HL-60/S4 (cell line): ENCODE data around the gene ARL16.

Experiments
- in situ Hi-C: fragments of 300-500 bp; cut with MboI; formaldehyde crosslinking; loops from 2 replicates; pipeline ENCODE4 v1.14.3; 2022; ENCODE audit warnings: low sequenced_read_pairs

The ARL16 gene

DNA sequence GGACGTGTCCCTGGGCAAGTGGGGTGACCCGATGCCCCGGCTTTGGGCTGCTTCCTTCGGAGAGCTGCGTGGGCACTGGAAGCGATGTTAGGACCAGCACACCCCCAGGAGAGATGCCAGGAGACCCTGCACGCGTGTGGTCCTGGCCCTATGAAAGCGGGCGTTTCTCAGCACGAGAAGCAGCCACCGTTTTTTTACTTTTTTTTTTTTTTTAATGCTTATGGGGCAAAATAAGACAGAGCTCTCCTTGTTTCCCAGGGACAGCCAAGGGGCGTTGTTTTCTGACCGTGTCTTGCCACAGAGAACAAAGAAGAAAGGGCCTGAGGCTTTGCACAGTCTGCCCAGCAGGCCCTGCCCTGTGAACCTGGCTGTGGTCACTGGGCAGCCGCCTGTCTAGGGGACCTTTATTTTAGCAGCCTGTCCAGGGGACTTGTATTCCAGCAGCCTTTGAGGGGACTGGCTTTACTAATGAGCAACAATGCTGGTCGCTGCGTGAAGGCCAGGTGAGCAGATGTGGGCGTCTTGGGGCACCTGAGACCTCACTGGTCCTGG is 29.5 kb upstream of the ARL16 start:
- in situ Hi-C loops, result no loop called here

DNA sequence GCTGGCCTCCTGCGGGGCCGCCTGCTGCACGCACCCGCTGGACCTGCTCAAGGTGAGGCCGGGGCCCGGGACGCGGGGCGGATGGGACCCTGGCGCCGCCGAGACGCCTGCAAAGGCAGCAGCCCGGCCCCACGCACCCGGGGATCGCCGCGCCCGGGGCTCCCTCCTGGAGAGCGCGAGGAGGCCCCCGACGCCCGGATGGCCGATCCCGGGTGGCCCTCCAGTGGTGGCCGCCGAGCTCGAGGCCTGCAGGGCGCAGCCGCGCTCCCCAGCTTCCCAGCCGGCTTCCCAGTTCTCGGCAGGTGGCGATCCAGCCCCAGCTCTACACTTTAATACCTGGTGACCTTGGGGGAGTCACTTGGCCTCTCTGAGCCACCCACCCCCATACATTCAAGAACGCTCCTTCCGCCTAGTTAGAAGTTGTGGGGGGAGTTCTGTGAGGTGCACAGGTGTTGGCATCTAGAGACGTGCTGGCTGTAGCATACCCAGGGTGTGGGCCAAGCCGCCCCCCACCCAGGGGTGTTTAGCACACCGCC is 28.9 kb upstream of the ARL16 start:
- in situ Hi-C loops, result no loop called here

DNA sequence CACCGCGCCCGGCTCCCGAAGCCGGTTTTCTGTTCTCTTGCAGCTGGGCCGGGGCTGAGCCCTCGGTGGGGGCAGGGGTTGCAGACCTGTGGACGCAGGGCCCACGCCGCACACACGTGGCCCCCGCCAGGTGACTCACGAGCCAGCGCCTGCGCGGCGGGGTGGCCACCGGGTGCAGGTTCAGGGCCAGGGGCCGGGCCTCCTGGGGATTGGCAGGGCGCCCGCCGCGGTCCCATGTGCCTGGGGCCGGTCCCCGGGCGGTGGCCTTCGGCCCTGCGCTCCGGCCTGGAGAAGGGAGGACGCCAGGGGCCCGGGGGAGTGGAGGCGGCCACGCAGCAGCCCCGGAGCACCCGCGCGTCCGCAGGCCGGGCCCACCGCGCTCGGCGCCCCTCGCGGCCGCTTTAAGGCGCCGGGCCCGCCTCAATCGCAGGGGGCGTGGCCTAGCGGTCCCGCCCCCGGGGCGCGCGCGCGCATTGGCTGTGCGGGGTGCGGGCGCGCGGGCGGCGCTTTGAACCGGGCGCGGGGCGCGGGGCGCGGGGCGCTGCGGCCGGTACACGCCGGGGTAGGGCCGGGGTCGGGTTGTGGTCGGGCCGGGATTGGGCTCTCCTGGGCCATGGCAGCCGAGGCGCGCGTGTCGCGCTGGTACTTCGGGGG is 28.3 kb upstream of the ARL16 start, which contains the start of gene SLC25A10:
TSS of gene SLC25A10 (plus strand) at position 471 of the 654 bp plus-strand sequence. CDS start at position 614, 143 bp downstream.
- in situ Hi-C loops, result no loop called here

DNA sequence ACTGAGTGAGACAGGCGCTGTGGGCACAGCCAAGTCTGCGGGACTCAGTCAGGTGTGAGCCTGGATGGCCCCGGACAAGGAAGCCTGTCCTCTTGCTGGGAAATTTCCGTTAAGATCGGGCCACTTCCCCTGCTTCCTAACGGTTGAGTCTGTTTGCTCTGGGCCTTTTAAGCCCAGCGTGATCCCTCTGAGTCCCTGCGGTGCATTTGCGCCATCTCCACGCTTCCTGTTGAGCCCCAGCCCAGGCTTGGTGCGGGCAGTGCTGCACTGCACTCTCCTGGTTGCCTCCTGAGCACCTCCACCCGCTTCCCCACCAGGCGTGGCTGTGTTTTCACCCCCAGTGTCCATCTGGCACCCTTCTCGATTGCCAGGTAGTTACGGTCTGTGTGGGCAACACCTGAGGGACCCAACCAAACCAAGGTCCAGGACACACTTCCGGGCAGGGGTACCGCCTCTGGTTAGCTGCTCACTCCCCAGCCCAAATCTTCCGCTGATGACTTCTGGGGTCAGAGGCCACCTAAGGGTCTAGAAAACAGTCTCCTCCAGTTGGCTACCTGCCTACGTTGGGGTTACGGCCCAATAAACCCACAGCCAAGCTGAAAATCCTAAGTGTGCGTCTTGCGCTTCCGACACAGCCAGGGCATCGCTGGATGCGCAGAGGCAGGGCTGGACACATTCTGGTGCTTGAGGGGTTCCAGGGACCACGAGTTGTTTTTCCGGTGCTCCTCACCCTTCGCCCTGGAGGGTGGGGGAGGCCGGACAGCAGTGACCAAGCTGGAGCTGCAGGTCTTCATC is 27.1 kb upstream of the ARL16 start:
- in situ Hi-C loops, result no loop called here

DNA sequence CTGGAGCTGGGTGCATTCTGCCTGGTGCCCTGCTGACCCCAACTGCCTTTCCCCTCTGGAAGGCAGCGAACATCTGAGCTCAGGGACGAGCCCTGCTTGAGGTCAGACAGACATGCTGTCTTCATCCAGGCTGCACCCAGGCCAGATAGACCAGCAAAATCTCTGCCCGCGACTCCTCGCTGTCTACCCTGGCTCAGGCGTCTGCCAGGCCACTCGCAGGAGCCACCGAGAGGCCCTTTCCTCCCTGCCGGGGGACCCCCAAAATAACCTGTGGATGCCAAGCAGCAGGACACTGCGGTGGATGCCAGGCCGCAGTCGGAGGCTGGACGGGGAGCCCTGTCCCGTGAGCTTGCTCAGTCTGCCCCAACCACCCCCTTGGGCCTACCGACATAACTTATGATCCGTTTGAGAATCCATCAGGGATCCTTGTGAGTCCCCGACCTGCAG is 25.2 kb upstream of the ARL16 start:
- in situ Hi-C loops, result no loop called here

DNA sequence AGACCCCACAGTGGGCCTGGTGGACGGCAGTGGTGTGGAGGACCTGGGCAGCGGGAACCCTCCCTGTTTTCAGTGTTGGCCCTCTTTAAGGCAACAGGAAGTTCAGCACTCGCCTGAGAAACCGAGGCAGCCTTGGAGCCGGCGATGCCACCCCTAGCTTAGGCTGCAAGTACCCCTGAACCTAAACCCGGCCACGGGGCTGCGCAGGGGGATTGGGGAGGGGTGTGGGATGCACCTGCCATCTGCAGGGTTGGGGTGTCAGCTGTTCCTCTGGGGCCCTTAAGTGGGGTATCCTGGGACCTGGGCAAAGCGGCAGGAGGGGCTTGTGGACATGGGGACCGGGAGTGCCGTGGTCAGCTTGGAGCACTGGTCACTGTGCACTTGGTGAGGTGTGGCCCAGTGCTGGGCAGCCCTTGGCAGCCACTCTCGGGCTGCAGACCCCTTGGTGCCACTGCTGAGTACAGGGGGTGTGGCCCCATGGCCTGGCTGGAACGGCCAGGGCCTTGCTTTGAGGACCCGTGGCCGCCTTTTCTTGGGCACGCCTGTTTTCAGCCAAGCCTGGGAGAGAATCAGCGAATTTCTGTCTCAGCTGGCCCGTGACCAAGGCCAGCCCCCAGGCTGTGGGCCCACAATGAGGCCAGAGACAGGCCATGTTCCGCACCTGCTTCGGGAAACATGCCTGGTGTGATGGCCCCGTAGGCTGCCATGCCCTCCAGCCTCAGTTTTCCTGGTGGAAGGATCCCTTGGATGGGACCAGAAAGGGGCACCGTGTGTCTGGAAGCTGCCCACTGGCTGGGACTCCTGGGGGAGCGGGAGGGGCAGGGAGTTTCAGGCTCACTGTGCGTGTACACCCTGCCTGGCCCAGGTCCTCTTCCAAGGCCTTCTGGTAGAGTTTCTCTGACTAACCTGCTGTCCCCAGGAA is 24.4 kb upstream of the ARL16 start:
- in situ Hi-C loops, result no loop called here

DNA sequence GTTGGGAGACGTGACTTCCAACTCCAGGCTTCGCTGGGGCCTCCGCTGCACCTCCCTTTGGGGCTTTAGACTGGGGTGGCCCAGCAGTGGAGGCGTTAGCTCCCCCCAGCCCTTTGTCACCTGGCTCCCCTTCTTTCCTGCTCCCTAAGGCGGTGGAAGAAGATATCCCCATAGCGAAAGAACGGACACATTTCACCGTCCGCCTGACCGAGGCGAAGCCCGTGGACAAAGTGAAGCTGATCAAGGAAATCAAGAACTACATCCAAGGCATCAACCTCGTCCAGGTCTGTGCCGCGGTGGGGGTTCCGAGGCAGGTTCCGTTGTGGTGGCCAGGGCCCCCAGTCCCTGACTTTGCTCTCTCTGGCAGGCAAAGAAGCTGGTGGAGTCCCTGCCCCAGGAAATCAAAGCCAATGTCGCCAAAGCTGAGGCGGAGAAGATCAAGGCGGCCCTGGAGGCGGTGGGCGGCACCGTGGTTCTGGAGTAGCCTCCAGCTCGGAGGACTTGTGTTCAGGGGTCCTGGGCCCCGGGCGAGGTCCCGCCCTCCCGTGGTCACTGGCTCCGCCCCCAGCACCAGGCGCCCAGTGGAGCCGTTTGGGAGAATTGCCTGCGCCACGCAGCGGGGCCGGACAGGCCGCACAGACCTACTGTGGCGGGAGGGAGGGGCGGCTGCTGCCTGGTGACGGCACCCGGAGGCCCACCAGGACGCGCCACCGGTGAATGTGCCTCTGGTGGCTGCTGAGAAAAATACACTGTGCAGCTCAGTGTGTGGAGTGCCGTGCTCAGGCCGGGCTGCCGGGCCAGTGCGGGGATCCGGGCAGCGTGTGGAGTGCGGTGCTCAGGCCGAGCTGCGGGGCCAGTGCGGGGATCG is 23.4 kb upstream of the ARL16 start:
- in situ Hi-C loops, result no loop called here

DNA sequence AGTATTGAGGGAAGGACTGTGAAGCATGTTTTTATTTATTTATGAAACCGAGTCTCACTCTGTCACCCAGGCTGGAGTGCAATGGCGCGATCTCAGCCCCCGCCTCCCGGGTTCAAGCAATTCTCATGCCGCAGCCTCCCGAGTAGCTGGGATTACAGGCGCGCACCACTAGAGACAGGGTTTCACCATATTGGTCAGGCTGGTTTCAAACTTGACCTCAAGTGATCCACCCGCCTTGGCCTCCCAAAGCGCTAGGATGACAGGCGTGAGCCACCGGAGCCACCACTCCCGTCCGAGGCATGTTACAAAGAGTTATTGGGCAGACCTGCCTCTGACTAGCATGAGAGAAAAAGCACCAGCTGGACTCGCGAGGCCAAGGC is 22.6 kb upstream of the ARL16 start:
- in situ Hi-C loops, result no loop called here

DNA sequence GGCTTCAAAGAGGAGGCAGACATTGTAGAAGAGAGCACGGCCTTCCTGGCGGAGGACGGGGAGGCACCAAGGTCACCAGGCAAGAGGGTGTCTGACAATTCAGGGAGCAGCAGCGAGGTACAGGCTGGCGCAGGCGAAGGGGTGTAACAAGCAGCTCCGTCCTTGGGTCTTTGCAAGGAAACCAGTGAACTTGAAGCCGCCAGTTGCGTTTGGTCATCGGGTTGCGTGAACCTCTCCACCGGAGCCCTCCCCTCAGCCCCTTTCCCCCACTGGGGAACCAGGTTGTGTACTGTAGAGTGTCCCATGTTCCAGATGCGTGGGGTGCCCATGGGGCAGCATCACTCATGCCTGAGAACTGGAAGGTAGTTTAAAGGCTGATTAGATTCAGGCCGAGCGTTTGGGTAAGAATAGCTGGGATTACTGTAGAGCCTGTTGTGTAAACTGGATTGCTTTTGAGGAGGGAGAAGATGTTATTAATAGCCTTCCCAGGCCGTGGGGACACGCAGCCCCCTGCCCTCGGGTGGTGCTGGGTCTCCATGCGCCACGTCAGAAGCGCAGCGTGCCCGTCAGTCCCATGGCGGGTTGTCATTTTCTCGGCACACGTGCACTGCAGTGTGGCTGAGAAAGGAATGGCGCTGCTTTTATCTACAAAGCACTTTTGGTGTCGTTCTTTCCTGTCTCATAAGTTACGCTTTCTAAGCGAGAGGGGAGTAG is 22.1 kb upstream of the ARL16 start:
- in situ Hi-C loops, result no loop called here

DNA sequence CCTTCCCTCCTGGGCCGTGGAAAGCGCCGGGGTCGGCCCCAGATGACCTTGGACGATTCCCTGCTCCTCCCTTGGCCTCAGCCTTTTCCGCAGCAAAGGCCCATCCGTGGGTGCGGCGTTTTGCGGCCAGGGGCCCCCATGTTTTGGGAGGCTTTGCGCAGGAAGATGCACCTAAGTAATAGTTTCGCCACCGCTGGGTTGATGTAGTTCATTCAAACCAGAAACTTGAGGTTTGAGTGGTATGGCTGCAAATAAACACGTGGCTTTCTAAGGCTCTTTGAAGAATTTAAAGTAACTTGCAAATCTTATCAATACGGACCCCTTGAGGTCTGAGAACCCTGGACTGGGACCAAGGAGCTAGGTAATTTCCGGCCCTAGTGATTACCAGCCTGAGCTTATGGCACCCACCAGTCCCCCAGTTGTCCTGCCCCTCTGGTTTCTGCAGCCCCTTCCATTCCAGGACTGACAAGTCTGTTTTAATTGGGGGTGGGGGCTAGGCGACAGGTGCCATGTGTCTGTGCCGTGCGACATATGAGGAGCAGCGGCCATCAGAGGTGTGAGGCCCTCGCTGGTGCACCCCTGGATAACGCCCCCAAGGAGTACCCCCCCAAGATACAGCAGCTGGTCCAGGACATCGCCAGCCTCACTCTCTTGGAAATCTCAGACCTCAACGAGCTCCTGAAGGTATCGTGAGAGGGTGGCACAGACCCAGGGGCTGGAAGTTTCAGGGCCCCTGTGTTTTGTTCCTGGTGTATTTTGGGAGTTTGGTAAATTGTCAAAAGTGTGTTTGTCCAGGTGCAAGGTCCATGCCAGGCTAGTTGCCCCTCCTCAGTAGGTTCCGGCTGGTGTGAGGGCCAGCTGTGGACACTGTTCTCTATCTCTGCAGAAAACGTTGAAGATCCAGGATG is 20.4 kb upstream of the ARL16 start:
- in situ Hi-C loops, result no loop called here

DNA sequence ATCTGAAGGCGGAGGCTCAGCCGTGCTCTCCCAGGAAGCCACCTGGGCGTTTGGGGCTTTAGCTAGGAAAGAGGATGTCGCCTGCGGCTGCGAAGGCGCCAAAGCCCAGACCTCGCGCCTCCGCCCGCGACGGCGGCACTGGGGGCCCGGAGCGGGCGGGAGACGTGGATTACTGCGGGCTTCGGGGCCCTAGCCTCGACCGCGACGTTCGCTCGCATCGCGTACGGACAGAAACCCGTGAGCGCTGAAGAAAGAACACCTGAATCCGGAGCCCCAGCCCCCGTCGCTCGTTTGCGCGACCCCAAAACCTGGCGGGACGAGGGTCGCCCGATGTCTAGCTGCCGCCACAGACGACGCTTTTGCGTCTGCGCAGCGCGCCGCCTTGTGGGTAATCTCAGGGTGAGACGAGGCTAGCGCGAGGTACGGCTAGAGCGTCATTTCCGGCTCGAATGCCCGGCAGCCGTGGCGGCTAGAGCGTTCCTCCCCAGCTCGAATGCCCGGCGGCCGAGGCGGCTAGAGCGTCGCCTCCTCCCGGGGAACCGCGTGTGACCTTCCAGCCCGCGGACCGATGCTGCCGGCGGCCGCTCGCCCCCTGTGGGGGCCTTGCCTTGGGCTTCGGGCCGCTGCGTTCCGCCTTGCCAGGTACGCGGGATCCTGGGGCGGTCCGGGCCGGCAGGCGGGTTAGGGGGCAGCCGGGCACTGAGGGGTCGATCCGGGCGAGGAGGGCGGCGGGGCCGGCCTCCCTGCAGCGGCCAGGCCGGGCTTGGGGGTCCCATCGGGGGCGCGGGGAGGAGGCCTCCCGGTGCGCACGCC is 19.5 kb upstream of the ARL16 start, which contains the start of gene MRPL12:
TSS of gene MRPL12 (plus strand) at position 434 of the 813 bp plus-strand sequence. CDS start at position 569, 135 bp downstream.
- in situ Hi-C loops, result no loop called here

DNA sequence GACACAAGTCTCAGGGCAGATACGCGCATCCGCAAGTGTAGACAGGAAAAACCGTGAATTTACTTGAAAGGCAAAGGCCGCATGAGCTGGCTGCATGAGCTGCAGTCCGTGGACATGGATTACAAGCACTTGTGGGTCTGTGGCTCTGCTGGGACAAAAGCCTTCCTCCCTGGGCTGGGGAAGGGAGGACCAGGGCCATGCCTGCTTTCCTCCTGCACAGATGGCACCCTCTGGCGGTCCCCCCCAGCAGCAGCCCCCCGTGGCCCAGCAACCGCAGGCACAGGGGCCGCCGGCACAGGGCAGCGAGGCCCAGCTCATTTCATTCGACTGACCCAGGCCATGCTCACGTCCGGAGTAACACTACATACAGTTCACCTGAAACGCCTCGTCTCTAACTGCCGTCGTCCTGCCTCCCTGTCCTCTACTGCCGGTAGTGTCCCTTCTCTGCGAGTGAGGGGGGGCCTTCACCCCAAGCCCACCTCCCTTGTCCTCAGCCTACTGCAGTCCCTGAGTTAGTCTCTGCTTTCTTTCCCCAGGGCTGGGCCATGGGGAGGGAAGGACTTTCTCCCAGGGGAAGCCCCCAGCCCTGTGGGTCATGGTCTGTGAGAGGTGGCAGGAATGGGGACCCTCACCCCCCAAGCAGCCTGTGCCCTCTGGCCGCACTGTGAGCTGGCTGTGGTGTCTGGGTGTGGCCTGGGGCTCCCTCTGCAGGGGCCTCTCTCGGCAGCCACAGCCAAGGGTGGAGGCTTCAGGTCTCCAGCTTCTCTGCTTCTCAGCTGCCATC is 17.9 kb upstream of the ARL16 start:
- in situ Hi-C loops, result no loop called here

DNA sequence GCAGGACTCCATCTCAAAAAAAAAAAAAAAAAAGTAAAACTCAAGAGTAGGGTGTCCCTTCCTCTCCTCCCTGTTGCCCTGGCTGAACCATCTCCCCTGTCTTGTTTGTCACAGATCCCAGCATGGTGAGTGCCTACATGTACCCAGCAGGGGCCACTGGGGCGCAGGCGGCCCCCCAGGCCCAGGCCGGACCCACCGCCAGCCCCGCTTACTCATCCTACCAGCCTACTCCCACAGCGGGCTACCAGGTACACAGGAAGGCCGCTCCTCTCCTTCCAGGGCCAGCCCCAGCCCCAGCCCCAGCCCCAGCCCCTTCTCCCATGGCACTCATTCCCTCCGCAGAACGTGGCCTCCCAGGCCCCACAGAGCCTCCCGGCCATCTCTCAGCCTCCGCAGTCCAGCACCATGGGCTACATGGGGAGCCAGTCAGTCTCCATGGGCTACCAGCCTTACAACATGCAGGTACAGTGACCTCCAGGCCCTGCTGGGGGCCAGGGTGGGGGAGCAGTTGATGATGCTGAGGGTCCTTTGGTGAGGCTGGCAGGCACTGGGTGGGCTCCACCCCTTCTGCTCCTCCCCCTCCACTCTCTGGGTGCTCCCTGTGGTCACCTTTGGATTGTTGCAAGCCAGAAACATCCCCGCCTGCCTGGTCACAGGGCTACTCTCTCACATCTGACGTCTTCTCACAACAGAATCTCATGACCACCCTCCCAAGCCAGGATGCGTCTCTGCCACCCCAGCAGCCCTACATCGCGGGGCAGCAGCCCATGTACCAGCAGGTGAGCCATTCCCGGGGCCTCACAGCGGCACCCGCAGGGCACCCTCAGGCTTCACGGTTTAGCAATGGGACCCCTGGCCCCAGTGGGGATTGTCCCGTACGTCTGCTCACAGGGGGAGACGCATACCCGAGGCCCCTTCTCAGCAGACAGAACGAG is 17.0 kb upstream of the ARL16 start:
- in situ Hi-C loops, result no loop called here

DNA sequence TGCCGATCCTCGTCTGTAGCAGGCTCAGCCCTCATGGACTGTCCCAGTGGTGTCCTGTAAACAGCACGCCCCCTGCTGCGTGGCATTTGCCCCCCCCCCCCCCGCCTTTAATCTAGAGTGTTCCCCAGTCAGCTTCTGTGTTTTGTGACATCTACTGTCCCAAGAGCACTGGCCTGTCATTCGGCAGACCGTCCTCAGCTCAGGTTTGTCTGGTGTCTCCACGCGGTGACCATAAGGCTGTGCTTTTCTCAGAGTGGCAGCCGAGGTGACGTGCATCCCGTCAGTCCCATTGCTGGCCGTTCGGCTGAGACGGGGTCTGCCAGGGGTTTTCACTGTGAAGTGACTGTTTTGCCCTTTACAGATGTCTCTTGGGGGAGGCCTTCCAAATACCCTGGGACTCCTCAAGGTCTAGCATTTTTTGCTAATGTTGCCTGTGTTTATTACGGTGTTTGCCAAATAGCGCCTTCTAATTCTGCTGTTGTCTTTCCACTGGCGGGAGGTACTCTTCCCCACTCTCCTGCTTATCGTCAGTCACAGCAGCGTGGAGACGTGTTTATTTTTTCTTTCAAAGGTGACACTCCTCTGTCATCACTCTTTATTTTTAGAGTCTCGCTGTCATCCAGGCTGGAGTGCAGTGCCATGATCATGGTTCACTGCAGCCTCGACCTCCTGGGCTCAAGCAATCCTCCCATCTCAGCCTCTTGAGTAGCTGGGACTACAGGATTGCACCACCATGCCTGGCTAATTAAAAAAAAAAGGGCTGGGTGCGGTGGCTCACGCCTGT is 13.9 kb upstream of the ARL16 start:
- in situ Hi-C loops, result no loop called here
